Measurements from ENCODE around the gene OPALIN.

The OPALIN gene, protein sequence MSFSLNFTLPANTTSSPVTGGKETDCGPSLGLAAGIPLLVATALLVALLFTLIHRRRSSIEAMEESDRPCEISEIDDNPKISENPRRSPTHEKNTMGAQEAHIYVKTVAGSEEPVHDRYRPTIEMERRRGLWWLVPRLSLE

DNA sequence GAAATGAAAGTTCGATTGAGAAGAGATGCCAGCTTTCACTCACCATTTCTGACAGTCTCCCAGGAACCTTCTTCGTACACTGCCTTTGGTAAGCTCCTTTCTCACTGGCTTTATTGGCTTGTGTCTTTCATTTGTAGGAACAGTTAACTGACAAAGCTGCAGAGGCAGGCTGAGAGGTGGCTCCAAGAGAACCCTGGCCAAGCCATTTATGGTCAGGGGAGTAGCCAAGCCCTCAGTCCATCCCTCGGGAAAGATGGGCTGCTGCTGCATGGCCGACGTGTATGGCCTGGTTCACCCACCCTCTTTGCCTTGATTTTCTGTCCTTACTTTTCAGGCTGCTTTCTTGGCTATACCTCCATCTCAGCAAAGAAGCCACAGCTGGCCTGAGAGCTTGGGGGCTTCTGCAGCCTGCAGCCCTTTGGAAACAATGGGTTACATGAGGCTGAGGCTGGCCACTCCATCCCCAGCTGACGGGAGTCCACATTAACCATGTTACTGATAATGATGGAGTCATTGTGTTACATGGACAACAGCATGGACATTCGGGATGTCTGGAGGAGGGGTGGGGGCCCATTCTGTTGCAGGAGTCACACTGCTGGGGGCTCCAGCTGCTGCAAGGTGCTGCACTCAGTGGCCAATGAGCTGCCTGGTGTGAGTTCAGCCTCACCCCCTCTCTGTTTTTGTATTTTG, at the start of gene OPALIN:
Gene OPALIN, minus strand, starts transcription at position 152 of the 690 bp plus-strand sequence. Its CDS starts 106 bp downstream, at position 46.
- no peak within 1 kb of the TSS for H3K4me3 ChIP-seq (ENCODE audit: low read depth, low read length)
- TF ChIP-seq, protein P1, sequence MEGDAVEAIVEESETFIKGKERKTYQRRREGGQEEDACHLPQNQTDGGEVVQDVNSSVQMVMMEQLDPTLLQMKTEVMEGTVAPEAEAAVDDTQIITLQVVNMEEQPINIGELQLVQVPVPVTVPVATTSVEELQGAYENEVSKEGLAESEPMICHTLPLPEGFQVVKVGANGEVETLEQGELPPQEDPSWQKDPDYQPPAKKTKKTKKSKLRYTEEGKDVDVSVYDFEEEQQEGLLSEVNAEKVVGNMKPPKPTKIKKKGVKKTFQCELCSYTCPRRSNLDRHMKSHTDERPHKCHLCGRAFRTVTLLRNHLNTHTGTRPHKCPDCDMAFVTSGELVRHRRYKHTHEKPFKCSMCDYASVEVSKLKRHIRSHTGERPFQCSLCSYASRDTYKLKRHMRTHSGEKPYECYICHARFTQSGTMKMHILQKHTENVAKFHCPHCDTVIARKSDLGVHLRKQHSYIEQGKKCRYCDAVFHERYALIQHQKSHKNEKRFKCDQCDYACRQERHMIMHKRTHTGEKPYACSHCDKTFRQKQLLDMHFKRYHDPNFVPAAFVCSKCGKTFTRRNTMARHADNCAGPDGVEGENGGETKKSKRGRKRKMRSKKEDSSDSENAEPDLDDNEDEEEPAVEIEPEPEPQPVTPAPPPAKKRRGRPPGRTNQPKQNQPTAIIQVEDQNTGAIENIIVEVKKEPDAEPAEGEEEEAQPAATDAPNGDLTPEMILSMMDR (IDR thresholded peaks at IDR 0.05; ENCODE audit: low read depth, low read length, missing control alignments) = no peak

GRCh38 chr10:96408201-96408600, 49.4 kb upstream of the OPALIN start:
- no peak overlapping the region for H3K4me3 ChIP-seq (ENCODE audit: low read depth, low read length)
- TF ChIP-seq, protein P1 (IDR thresholded peaks at IDR 0.05; ENCODE audit: low read depth, low read length, missing control alignments) = no peak
- no peak for DNase-seq (ENCODE audit: low read depth)

More for the DNA sequence above, at the start of gene OPALIN:
- no peak for DNase-seq (ENCODE audit: low read depth)

DNA sequence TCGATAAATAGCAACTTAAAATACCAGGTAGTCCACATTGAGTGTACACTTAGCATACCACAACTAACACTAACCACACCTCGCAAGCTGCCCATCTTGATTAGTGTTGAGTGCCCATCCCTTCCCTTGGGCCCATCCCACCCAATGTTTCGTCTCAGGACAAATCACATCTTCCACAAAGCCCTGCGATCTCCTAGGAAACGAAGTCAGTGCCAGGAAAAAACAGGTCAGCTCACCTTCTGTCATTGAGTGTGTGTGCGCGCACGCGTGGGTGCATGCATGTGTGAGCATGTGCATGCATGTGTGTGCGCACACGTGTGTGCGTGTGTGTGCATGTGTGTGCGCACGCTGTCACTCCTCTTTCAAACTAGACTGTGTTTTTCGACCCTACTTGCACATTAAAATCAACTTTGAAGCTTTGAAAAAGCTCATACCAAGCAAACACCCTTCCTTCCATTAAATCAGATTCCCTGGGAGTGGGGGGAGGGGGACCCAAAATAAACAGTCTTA, 48.8 kb upstream of the OPALIN start:
- TF ChIP-seq, protein P1 (IDR thresholded peaks at IDR 0.05; ENCODE audit: low read depth, low read length, missing control alignments) = no peak
- no peak overlapping the region for H3K4me3 ChIP-seq (ENCODE audit: low read depth, low read length)
- no peak for DNase-seq (ENCODE audit: low read depth)

GRCh38 chr10:96406091-96406490, 47.3 kb upstream of the OPALIN start:
- no peak for DNase-seq (ENCODE audit: low read depth)
- TF ChIP-seq, protein P1 (IDR thresholded peaks at IDR 0.05; ENCODE audit: low read depth, low read length, missing control alignments) = no peak
- no peak overlapping the region for H3K4me3 ChIP-seq (ENCODE audit: low read depth, low read length)

DNA sequence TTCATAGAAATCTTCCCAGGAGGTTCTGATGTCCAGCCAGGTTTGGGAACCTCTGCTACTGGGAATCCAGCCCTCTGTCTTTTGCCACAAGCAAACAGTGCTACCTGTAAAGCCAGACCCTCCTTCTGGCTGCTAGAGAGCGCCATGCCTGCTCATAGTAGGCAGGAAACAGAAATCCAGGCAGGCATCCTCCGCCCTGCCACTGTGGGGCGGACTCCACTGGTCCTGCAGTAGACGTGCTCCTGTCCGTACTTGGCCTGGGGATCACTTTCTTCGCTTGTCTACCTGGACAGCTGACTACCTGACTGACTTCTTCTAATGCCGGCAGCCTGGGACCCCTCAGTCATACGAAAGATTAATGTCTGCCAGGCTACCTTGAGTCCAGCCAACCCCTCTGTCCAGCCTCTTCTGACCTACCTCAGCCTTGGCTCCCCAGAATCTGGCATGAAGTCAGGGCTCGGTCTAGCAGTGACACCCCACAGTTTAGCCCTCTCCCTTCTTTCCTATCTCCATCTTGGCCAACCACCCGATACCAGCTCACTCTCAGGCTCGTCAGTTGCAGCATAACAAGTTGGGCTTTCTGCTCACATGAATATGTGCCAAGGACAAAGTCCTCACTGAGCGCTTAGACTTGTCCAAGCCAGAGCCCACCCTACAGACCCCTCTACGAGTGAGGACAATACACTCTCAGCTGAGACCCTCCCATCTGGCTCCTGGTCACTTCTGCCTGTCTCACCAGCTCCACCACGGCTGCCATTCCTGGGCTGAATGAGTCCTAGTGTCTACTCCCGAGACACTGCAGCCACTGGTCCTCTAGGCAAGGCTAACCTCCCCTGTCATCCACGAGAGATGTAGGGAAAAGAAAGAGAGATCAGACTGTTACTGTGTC, 43.9 kb upstream of the OPALIN start:
- no peak overlapping the region for H3K4me3 ChIP-seq (ENCODE audit: low read depth, low read length)
- TF ChIP-seq, protein P1 (IDR thresholded peaks at IDR 0.05; ENCODE audit: low read depth, low read length, missing control alignments) = no peak
- no peak for DNase-seq (ENCODE audit: low read depth)

DNA sequence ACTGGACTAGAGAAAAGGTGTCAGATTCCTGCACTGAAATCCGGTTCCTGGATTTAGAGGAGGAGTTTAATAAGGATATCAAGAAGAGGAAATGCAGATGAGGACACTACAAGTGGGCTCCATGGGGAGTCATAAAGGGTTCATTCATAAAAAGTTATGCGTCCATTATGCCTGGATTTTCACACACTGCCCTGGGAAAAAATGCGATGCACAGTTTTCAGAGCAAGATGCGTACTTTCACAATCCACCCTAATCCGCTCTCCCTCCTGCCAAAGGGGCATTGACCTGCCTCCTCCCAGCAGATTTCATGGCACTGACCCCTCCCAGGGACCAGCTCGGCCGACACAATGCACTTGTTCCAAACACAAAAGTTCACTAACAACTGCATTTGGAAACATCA, 42.2 kb upstream of the OPALIN start:
- TF ChIP-seq, protein P1 (IDR thresholded peaks at IDR 0.05; ENCODE audit: low read depth, low read length, missing control alignments) = no peak
- no peak for DNase-seq (ENCODE audit: low read depth)
- no peak overlapping the region for H3K4me3 ChIP-seq (ENCODE audit: low read depth, low read length)
